Trophoblast cell (in vitro differentiated cells and primary cell): ENCODE data around the gene DAAM2.

Source experiments
- DNase-seq, 2 donors: peaks; one replicate each; pipeline ENCODE4 v3.0.0-alpha.2; 2016
- H2AFZ ChIP-seq: 2 replicates; pipeline ENCODE4 v1.6.1; 2013; ENCODE audit warnings: low read length, moderate library complexity, mild to moderate bottlenecking; ENCODE audit not compliant: insufficient read depth, poor library complexity
- H2AK5ac ChIP-seq: 2 replicates; pipeline ENCODE4 v1.6.1; 2013; ENCODE audit warnings: mild to moderate bottlenecking, low read length
- H2BK120ac ChIP-seq: 2 replicates; pipeline ENCODE4 v1.6.1; 2013; ENCODE audit warnings: low read length, mild to moderate bottlenecking, moderate library complexity; ENCODE audit not compliant: insufficient read depth, poor library complexity
- H2BK12ac ChIP-seq: 2 replicates; pipeline ENCODE4 v1.6.1; 2013; ENCODE audit warnings: mild to moderate bottlenecking, low read length, moderate library complexity
- H2BK5ac ChIP-seq: 2 replicates; pipeline ENCODE4 v1.6.1; 2013; ENCODE audit warnings: low read length, low read depth, moderate library complexity, mild to moderate bottlenecking; ENCODE audit not compliant: poor library complexity
- H3K14ac ChIP-seq: 2 replicates; pipeline ENCODE4 v1.6.1; 2013; ENCODE audit warnings: mild to moderate bottlenecking, low read length
- H3K18ac ChIP-seq: 2 replicates; pipeline ENCODE4 v1.6.1; 2013; ENCODE audit warnings: mild to moderate bottlenecking, low read length
- H3K23ac ChIP-seq: 2 replicates; pipeline ENCODE4 v1.6.1; 2013; ENCODE audit warnings: low read length
- H3K27ac ChIP-seq: 2 replicates; pipeline ENCODE4 v1.5.1; 2013; ENCODE audit warnings: low read depth, mild to moderate bottlenecking, inconsistent platforms, low read length, moderate library complexity
- H3K27me3 ChIP-seq: 2 replicates; pipeline ENCODE4 v1.6.1; 2013; ENCODE audit warnings: inconsistent platforms, mild to moderate bottlenecking, low read length, moderate library complexity; ENCODE audit not compliant: insufficient read depth
- H3K36me3 ChIP-seq, 2 experiments: 1 replicate in 1 of 2; 2 replicates in 1 of 2; pipeline ENCODE4 v1.6.1; 2013; ENCODE audit warnings: low read length in 2 of 2, mild to moderate bottlenecking in 2 of 2, moderate library complexity in 1 of 2; ENCODE audit not compliant: insufficient read depth in 2 of 2, control insufficient read depth in 1 of 2
- H3K4ac ChIP-seq: 2 replicates; pipeline ENCODE4 v1.6.1; 2013; ENCODE audit warnings: low read depth, mild to moderate bottlenecking, low read length, moderate library complexity
- H3K4me1 ChIP-seq, 2 experiments: 1 replicate in 1 of 2; 2 replicates in 1 of 2; pipeline ENCODE4 v1.6.1; 2013; ENCODE audit warnings: low read length in 2 of 2, mild to moderate bottlenecking in 2 of 2, moderate library complexity in 1 of 2; ENCODE audit not compliant: insufficient read depth in 2 of 2, control insufficient read depth in 1 of 2
- H3K4me2 ChIP-seq: 2 replicates; pipeline ENCODE4 v1.6.1; 2013; ENCODE audit warnings: inconsistent platforms, mild to moderate bottlenecking, low read length, moderate library complexity
- H3K4me3 ChIP-seq: 2 replicates; pipeline ENCODE4 v1.5.1; 2013; ENCODE audit warnings: mild to moderate bottlenecking, low read depth, low read length, inconsistent platforms
- H3K79me1 ChIP-seq: one replicate; pipeline ENCODE4 v1.6.1; 2013; ENCODE audit warnings: low read length
- H3K79me2 ChIP-seq: 2 replicates; pipeline ENCODE4 v1.6.1; 2013; ENCODE audit warnings: low read length, mild to moderate bottlenecking; ENCODE audit not compliant: control insufficient read depth, insufficient read depth, poor library complexity
- H3K9ac ChIP-seq: 2 replicates; pipeline ENCODE4 v1.6.1; 2013; ENCODE audit warnings: mild to moderate bottlenecking, low read length
- H3K9me3 ChIP-seq: 2 replicates; pipeline ENCODE4 v1.6.1; 2013; ENCODE audit warnings: low read depth, mild to moderate bottlenecking, control low read depth, inconsistent platforms, low read length; ENCODE audit not compliant: insufficient read depth
- H4K12ac ChIP-seq: 2 replicates; pipeline ENCODE4 v1.6.1; 2013; ENCODE audit warnings: low read depth, mild to moderate bottlenecking, low read length, moderate library complexity
- H4K8ac ChIP-seq: 2 replicates; pipeline ENCODE4 v1.6.1; 2013; ENCODE audit warnings: low read depth, mild to moderate bottlenecking, low read length, moderate library complexity
- H4K91ac ChIP-seq: one replicate; pipeline ENCODE4 v1.6.1; 2013; ENCODE audit warnings: low read depth, mild to moderate bottlenecking, low read length, moderate library complexity
- WGBS: extraction: QIAGEN DNeasy Blood & Tissue Kit; methylation state at CpG from one replicate; pipeline ENCODE4 v1.1.7; 2013; ENCODE audit warnings: missing lambda C conversion rate; ENCODE audit not compliant: insufficient read length, insufficient coverage; ENCODE audit errors: extremely low coverage; 5-methylcytosine and 5-hydroxymethylcytosine counted together

Gene DAAM2

DNA sequence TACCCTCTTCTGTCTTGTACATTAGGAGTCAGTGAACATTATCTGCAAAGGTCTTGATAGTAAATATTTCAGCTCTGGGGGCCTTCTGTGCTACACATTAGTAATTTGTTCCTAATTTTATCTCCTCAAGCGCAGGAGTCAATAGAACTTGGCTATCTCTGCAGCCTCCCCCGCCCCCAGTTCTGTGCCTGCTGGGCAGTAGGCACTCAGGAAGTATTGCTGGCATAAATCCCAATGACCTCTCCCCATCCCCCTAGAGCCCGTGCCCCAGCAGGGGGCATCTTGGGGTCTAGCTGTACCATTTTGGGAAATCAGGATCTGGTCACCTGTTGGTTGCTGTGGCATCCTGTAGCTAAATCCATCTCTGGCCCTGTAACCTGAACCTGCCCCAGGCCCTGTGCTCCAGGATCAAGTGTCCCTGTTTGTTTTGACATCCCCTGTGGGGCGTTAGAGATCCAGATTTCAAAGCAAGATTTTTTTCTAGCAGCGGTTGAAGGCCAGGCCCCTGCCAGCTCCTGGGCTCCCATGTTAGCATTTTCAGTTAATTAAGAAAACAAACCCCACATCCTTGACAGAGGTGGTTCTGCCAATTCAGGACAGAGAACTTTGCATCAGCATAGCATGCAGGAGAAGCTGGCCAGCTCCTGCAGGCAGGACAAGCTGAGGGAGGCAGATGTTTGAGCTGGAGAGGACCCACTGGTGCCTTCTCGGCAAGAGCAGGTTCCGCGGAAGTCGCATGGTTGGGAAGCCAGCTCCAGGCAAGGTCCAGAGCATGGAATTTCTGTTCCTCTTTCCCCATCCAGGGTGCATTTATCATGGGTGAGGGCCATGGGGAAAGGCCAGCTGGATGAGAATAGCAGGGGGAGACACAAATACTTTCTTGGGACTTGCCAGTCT is 32.1 kb downstream of the DAAM2 start:
- H4K91ac ChIP-seq, result no peak overlapping the region
- no peaks in the 10 kb centered on the region for H3K79me1 ChIP-seq
- H3K18ac ChIP-seq, result no peak overlapping the region
- no peak overlapping the region for H3K4ac ChIP-seq
- DNase-seq, result no peak
- peaks cover 0 to 6% of the 10 kb centered on the region in 2 experiments for H3K4me1 ChIP-seq
- WGBS, result no CpG with 5 or more reads among the region's 9 CpGs
- H2BK120ac ChIP-seq, result no peak overlapping the region
- H3K4me3 ChIP-seq, result no peak overlapping the region
- H2BK12ac ChIP-seq, result no peak overlapping the region
- no peaks in the 10 kb centered on the region for H3K27me3 ChIP-seq
- no peak overlapping the region for H4K12ac ChIP-seq
- H3K36me3 ChIP-seq, result no peaks in the 10 kb centered on the region
- H3K9ac ChIP-seq, result no peak overlapping the region
- no peak overlapping the region for H3K4me2 ChIP-seq
- H2AK5ac ChIP-seq, result no peak overlapping the region
- H2BK5ac ChIP-seq, result no peak overlapping the region
- H2AFZ ChIP-seq, result no peak overlapping the region
- H3K23ac ChIP-seq, result no peak overlapping the region
- H4K8ac ChIP-seq, result no peak overlapping the region
- H3K14ac ChIP-seq, result no peak overlapping the region
- no peaks in the 10 kb centered on the region for H3K79me2 ChIP-seq
- H3K9me3 ChIP-seq, result no peaks in the 10 kb centered on the region
- H3K27ac ChIP-seq, result no peak overlapping the region

GRCh38 chr6:39829331-39829730 is 37.2 kb downstream of the DAAM2 start:
- Histone ChIP-seq H3K4ac (no peak overlapping the region), H3K18ac (no peak overlapping the region), H3K27me3 (no peaks in the 10 kb centered on the region), H3K23ac (no peak overlapping the region), H3K36me3 (no peaks in the 10 kb centered on the region), H3K79me1 (no peaks in the 10 kb centered on the region), H2BK12ac (no peak overlapping the region), H3K9me3 (no peaks in the 10 kb centered on the region), H2AFZ (no peak overlapping the region), H2AK5ac (no peak overlapping the region), H3K4me2 (no peak overlapping the region), H3K79me2 (no peaks in the 10 kb centered on the region), H4K91ac (no peak overlapping the region), H3K4me1 (no peaks in the 10 kb centered on the region), H3K9ac (no peak overlapping the region), H3K27ac (no peak overlapping the region), H4K8ac (no peak overlapping the region), H2BK5ac (no peak overlapping the region), H2BK120ac (no peak overlapping the region), H4K12ac (no peak overlapping the region), H3K4me3 (no peak overlapping the region), H3K14ac (no peak overlapping the region)
- no peak for DNase-seq
- WGBS, result no CpG with 5 or more reads among the region's 2 CpGs

DNA sequence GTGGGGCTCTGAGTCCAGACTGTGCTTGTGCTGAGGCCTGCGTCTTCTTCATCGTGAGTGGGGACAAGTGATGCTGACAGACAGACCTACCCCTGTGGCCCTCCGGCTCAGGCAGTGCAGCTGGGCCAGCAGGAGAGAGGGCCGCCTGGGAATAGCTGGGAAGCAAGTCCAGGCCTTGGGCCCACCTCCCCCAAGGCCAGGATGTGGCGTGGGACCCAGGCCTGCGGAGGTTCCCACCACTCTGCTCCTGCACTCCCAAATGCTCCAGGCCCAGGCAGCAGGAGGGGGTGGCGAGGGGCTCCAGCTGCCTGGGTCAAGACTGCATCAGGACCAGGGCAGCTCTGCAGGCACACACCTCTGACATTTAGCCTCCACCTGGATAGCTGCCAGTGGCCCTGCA is 38.3 kb downstream of the DAAM2 start:
- WGBS, result no CpG with 5 or more reads among the region's 7 CpGs
- H3K4me3 ChIP-seq, result no peak overlapping the region
- H3K9ac ChIP-seq, result no peak overlapping the region

GRCh38 chr6:39831701-39832100 is 39.5 kb downstream of the DAAM2 start:
- no peaks in the 10 kb centered on the region for H3K79me1 ChIP-seq
- WGBS, result no CpG with 5 or more reads among the region's 6 CpGs

More for the DNA sequence above, 38.3 kb downstream of the DAAM2 start:
- Histone ChIP-seq H3K79me2 (no peaks in the 10 kb centered on the region), H3K79me1 (no peaks in the 10 kb centered on the region), H2AK5ac (no peak overlapping the region), H3K36me3 (no peaks in the 10 kb centered on the region), H3K4ac (no peak overlapping the region), H2BK12ac (no peak overlapping the region), H3K14ac (no peak overlapping the region), H3K4me1 (peaks cover 5 to 7% of the 10 kb centered on the region in 2 experiments), H4K91ac (no peak overlapping the region), H3K4me2 (no peak overlapping the region), H3K18ac (no peak overlapping the region), H3K23ac (no peak overlapping the region), H3K9me3 (no peaks in the 10 kb centered on the region), H2AFZ (no peak overlapping the region), H3K27me3 (no peaks in the 10 kb centered on the region), H3K27ac (no peak overlapping the region), H4K12ac (no peak overlapping the region), H2BK120ac (no peak overlapping the region), H2BK5ac (no peak overlapping the region), H4K8ac (no peak overlapping the region)
- DNase-seq, result no peak

More at GRCh38 chr6:39831701-39832100, 39.5 kb downstream of the DAAM2 start:
- Histone ChIP-seq H3K36me3 (no peaks in the 10 kb centered on the region), H3K79me2 (no peaks in the 10 kb centered on the region), H3K4me1 (peaks cover 15 to 17% of the 10 kb centered on the region in 2 experiments), H3K9ac (no peak overlapping the region), H3K18ac (no peak overlapping the region), H2BK12ac (no peak overlapping the region), H2BK120ac (no peak overlapping the region), H2BK5ac (no peak overlapping the region), H4K8ac (no peak overlapping the region), H2AK5ac (no peak overlapping the region), H3K23ac (no peak overlapping the region), H3K27me3 (no peaks in the 10 kb centered on the region), H3K9me3 (no peaks in the 10 kb centered on the region), H4K91ac (no peak overlapping the region), H4K12ac (no peak overlapping the region), H3K4me3 (no peak overlapping the region), H2AFZ (no peak overlapping the region), H3K4me2 (no peak overlapping the region), H3K4ac (no peak overlapping the region), H3K14ac (no peak overlapping the region), H3K27ac (no peak overlapping the region)
- DNase-seq, result no peak
